PFSK-1 (cell line): ENCODE data around the gene SIGLEC7.

Experiments used
- FOXP2 ChIP-seq: optimal IDR thresholded peaks from 2 replicates; pipeline ENCODE3; 2011; ENCODE audit warnings: borderline replicate concordance, control low read depth, inconsistent platforms; ENCODE audit not compliant: insufficient read depth; ENCODE audit errors: extremely low read length, extremely low read depth
- POLR2AphosphoS5 ChIP-seq: IDR thresholded peaks from 2 replicates; pipeline ENCODE4 v1.6.1; 2012; ENCODE audit warnings: low read depth, mild to moderate bottlenecking, control low read depth, low read length, moderate library complexity
- REST ChIP-seq, 2 experiments: IDR thresholded peaks; 2 replicates each; pipeline versions ENCODE4 v1.6.1 to v1.8.0; 2011 to 2012; ENCODE audit warnings: low read depth in 2 of 2, low read length in 2 of 2, control low read depth in 1 of 2, inconsistent platforms in 1 of 2, mild to moderate bottlenecking in 1 of 2, moderate library complexity in 1 of 2; ENCODE audit not compliant: insufficient read depth in 1 of 2
- SIN3A ChIP-seq: IDR thresholded peaks from 2 replicates; pipeline ENCODE4 v1.6.1; 2012; ENCODE audit warnings: mild to moderate bottlenecking, low read length, moderate library complexity, borderline replicate concordance; ENCODE audit not compliant: insufficient read depth
- TAF1 ChIP-seq: IDR thresholded peaks from 2 replicates; pipeline ENCODE4 v1.6.1; 2012; ENCODE audit warnings: low read length, control low read depth, borderline replicate concordance; ENCODE audit not compliant: insufficient read depth

SIGLEC7 gene

GRCh38 chr19:51136851-51137551 is 5.1 kb upstream of the SIGLEC7 start:
- TF ChIP-seq TAF1 (no peak), REST (IDR thresholded peaks at IDR 0.05; ENCODE audit: insufficient read depth in 1 of 2, low read depth in 2 of 2, low read length in 2 of 2) (no peak), SIN3A (no peak), FOXP2 (no peak), POLR2AphosphoS5 (no peak)

- no peak for TF ChIP-seq POLR2AphosphoS5
These were observed 4.2 kb upstream of the SIGLEC7 start for GRCh38 chr19:51137792-51138425.

GRCh38 chr19:51138549-51138979 is 3.5 kb upstream of the SIGLEC7 start:
- TF ChIP-seq TAF1 = no peak

- TF ChIP-seq REST (IDR thresholded peaks at IDR 0.05; ENCODE audit: insufficient read depth in 1 of 2, low read depth in 2 of 2, low read length in 2 of 2) = no peak
These were observed 2.6 kb upstream of the SIGLEC7 start for GRCh38 chr19:51139299-51140014.

- TF ChIP-seq POLR2AphosphoS5 (no peak), REST (IDR thresholded peaks at IDR 0.05; ENCODE audit: insufficient read depth in 1 of 2, low read depth in 2 of 2, low read length in 2 of 2) (no peak), TAF1 (no peak), SIN3A (no peak), FOXP2 (no peak)
These were observed 1.7 kb upstream of the SIGLEC7 start for GRCh38 chr19:51140441-51140840.

GRCh38 chr19:51141181-51141580 is 920 bp upstream of the SIGLEC7 start:
- TF ChIP-seq POLR2AphosphoS5 = no peak
- TF ChIP-seq FOXP2 = no peak
- no peak for TF ChIP-seq REST (IDR thresholded peaks at IDR 0.05; ENCODE audit: insufficient read depth in 1 of 2, low read depth in 2 of 2, low read length in 2 of 2)
- TF ChIP-seq TAF1 = no peak
- TF ChIP-seq SIN3A = no peak
